PFSK-1 (cell line): Measurements from ENCODE around the gene ATP5F1D.

ENCODE experiments used
- FOXP2 ChIP-seq: optimal IDR thresholded peaks from 2 replicates; pipeline ENCODE3; 2011; ENCODE audit warnings: borderline replicate concordance, control low read depth, inconsistent platforms; ENCODE audit not compliant: insufficient read depth; ENCODE audit errors: extremely low read length, extremely low read depth
- POLR2AphosphoS5 ChIP-seq: IDR thresholded peaks from 2 replicates; pipeline ENCODE4 v1.6.1; 2012; ENCODE audit warnings: low read depth, mild to moderate bottlenecking, control low read depth, low read length, moderate library complexity
- SIN3A ChIP-seq: IDR thresholded peaks from 2 replicates; pipeline ENCODE4 v1.6.1; 2012; ENCODE audit warnings: mild to moderate bottlenecking, low read length, moderate library complexity, borderline replicate concordance; ENCODE audit not compliant: insufficient read depth
- TAF1 ChIP-seq: IDR thresholded peaks from 2 replicates; pipeline ENCODE4 v1.6.1; 2012; ENCODE audit warnings: low read length, control low read depth, borderline replicate concordance; ENCODE audit not compliant: insufficient read depth
- TF ChIP-seq, protein P1 (sequence below), 2 experiments: IDR thresholded peaks; 2 replicates each; pipeline versions ENCODE4 v1.6.1 to v1.8.0; 2011 to 2012; ENCODE audit warnings: low read depth in 2 of 2, low read length in 2 of 2, control low read depth in 1 of 2, inconsistent platforms in 1 of 2, mild to moderate bottlenecking in 1 of 2, moderate library complexity in 1 of 2; ENCODE audit not compliant: insufficient read depth in 1 of 2

The ATP5F1D gene

DNA sequence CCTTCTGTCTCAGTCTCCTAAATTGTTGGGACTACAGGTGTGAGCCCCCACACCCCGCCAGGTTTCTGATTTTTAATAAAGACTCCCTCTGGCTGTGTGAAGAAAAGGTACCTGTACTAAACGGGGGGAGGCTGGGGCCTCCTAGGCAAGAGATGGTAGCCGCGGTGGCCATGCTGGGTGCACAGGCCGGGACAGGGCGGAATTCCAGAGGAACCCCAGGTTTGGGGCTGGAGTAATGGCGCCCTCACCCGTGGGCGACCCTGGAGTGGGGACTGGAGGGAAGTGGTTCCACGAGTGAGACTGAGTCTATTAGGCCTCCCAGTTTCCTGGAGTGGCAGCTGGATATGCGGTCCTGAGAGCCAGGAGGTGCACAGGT, 2.1 kb upstream of the ATP5F1D start:
- TF ChIP-seq SIN3A, result no peak
- TF ChIP-seq, protein P1, sequence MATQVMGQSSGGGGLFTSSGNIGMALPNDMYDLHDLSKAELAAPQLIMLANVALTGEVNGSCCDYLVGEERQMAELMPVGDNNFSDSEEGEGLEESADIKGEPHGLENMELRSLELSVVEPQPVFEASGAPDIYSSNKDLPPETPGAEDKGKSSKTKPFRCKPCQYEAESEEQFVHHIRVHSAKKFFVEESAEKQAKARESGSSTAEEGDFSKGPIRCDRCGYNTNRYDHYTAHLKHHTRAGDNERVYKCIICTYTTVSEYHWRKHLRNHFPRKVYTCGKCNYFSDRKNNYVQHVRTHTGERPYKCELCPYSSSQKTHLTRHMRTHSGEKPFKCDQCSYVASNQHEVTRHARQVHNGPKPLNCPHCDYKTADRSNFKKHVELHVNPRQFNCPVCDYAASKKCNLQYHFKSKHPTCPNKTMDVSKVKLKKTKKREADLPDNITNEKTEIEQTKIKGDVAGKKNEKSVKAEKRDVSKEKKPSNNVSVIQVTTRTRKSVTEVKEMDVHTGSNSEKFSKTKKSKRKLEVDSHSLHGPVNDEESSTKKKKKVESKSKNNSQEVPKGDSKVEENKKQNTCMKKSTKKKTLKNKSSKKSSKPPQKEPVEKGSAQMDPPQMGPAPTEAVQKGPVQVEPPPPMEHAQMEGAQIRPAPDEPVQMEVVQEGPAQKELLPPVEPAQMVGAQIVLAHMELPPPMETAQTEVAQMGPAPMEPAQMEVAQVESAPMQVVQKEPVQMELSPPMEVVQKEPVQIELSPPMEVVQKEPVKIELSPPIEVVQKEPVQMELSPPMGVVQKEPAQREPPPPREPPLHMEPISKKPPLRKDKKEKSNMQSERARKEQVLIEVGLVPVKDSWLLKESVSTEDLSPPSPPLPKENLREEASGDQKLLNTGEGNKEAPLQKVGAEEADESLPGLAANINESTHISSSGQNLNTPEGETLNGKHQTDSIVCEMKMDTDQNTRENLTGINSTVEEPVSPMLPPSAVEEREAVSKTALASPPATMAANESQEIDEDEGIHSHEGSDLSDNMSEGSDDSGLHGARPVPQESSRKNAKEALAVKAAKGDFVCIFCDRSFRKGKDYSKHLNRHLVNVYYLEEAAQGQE (IDR thresholded peaks at IDR 0.05; ENCODE audit: insufficient read depth in 1 of 2, low read depth in 2 of 2, low read length in 2 of 2), result no peak
- TF ChIP-seq POLR2AphosphoS5, result no peak
- TF ChIP-seq FOXP2, result no peak
- no peak for TF ChIP-seq TAF1

DNA sequence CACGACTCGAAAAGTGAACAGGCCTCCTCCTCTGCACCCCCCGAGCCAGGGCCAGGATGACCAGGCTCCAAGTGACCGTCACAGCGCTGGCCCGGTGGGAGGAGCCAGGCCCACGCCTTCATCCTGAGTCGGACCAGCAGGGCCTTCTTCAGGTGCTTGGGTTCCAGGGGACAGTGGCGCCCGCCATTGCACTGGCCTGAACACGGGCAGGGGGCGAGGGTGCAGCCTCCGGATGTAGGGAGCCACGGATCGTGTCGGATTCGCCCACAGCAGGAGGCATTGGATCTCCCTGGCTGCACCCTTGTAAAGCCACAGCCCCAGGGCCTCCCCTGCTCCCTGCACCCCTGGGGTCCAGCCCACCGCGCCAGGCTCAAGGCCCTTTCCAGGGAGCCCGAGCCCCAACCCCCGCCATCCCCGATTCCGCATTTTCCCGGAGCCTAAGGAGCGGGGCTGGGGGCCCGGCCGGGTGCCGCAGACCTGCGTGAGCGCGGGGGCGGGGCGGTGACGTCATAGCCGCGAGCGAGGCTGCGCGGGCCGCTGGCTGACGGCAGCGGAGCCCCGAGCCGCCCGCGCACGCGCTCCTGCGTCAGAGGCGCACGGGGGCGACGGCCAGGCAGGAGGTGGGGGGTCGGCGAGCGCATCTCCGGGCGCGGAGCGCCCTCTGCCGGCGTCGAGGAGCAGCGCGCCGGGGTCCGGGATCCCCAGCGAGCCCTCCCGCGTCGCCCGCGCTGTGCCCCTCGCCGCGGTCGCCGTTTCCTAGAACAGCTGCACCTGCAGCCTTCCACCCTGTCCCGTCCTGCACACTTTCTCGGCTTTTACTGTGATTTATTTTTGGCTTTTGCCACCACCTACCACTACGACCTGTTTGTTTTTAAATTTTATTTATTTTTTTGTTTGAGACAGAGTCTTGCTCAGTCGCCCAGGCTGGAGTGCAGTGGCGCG, 1.5 kb upstream of the ATP5F1D start:
- TF ChIP-seq FOXP2, result no peak

DNA sequence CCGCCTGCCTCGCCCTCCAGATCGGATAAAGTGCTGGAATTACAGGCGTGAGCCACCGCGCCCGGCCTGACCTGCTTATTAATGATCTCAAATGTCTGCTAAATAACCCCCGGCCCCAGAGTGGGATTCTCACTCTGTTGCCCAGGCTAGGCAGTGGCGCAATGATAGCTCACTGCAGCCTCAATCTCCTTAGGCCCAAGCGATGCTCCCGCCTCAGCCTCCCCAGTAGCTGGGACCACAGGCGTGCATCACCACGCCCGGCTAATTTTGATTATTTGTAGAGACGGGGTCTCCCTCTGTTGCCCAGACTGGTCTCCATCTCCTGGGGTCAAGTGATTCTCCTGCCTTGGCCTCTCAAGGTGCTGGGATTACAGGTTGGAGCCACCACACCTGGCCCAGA, 626 bp upstream of the ATP5F1D start:
- TF ChIP-seq FOXP2 (no peak), SIN3A (no peak), TAF1 (no peak), POLR2AphosphoS5 (no peak)
- TF ChIP-seq, protein P1 (IDR thresholded peaks at IDR 0.05; ENCODE audit: insufficient read depth in 1 of 2, low read depth in 2 of 2, low read length in 2 of 2), result no peak

DNA sequence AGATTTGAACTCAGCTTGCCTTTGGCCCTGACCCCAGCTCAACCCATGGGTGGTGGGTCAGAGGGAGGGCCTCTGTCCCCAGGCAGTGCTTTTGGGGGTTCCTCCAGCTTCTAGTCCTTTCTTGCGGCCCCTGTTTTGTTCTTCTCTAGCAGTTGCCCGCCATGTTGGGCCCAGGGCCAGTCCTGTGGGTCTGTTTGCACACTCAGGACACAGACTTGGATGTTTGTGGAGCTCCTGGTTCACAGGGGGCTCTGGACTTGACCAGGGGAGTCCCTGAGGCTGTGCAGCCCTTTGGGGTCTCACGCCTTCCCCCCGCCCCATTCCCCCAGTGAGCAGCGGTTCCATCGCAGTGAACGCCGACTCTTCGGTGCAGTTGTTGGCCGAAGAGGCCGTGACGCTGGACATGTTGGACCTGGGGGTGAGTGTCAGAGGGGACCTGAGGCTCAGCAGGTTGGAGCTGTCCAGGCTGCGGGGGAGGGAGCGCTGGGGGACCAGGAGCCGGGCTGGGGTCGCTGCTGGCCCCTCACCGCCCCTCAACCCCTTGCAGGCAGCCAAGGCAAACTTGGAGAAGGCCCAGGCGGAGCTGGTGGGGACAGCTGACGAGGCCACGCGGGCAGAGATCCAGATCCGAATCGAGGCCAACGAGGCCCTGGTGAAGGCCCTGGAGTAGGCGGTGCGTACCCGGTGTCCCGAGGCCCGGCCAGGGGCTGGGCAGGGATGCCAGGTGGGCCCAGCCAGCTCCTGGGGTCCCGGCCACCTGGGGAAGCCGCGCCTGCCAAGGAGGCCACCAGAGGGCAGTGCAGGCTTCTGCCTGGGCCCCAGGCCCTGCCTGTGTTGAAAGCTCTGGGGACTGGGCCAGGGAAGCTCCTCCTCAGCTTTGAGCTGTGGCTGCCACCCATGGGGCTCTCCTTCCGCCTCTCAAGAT, 2.5 kb downstream of the ATP5F1D start:
- no peak for TF ChIP-seq TAF1
- TF ChIP-seq FOXP2, result no peak
- no peak for TF ChIP-seq POLR2AphosphoS5
- TF ChIP-seq, protein P1 (IDR thresholded peaks at IDR 0.05; ENCODE audit: insufficient read depth in 1 of 2, low read depth in 2 of 2, low read length in 2 of 2), result no peak
- TF ChIP-seq SIN3A, result no peak

DNA sequence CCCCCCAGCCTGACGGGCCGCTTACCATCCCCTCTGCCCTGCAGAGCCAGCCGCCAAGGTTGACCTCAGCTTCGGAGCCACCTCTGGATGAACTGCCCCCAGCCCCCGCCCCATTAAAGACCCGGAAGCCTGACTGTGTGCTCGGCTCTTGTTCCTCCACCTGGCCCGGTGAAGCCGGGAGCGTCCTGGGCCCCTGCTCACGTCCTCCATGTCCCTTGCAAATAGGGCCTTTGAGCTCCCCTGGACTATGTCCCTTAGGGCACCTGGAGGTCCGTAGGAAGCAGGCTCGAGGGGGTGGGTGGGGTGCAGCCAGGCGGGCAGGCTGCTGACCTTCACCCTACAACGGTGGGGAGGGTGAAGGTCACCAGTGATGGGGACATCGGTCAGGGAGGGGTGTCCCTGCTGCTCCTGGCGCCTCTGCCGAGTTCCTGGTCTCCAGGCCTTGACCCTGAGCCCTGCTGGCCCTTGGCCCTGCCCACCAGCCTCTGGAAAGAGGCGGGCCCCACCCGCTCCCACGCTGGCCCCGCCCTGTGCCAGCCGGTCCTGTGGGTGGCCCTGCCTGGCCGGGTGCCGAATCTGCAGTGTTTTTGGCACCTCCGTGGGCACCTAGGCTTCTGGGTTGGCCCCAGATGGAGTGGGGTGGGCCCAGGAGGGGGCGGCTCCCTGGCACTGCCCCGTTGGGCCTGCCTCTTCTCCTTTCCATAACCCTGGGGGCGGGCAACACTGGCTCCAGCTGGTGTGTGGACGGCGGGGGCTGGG, 3.3 kb downstream of the ATP5F1D start:
- TF ChIP-seq SIN3A, result no peak
- no peak for TF ChIP-seq TAF1
